ENCODE measurements around the gene IMP3. TPM values are rescaled to one million over a fixed set of nuclear protein-coding genes. Genes with fewer than 3 reads are reported as not detected.
"Not testable (repeated sequence)": the region's sequence is repeated elsewhere in the genome, so short reads cannot be mapped to it uniquely, and the experiment has no call there.

IMP3 gene
- 100 to 1,000 TPM in 2 of 4 donors, 10 to 100 TPM in 2; 37.2 to 131 (median 108) TPM for total RNA-seq

DNA sequence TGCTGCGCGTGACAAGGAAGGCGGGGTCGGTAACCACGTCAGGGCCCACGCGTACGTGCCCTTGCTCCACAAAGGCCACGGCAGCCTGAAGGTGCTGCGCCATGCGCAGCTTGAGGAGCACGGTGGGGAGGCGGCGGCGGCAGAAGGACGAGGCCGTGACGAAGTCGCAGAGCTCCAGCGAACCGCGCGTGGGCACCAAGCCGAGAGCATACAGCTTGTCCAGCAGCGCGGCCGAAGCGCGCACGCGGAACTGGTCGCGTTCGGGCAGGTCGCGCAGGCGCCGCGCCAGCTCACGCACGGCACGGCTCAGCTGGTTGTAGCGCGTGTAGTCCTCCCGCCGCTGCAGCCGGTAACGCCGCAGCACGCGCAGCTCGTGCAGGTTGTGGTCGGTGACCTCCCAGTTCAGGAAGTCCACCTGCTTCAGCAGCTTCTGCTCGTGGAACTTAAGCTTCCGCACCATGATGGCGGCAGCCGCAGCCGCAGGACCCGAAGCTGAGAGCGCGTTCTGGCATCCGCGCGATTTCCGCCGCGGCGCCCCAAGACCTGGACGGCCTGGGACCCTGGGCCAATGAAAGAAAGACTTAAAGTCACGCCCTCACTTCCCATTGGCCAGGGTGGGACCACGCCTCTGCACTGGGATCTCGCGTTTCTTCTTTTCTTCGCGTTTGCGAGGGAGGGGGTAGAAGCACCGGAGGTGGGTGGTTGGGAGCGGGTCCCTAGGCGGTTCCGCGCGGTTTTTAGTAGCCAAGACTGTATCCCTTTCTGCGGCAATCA is at the start of gene IMP3:
Gene IMP3, minus strand, starts transcription at position 516 of the 774 bp plus-strand sequence. Its CDS starts 56 bp downstream, at position 460.
- no peaks in the 10 kb centered on the region for H3K27me3 ChIP-seq
- no peaks in the 10 kb centered on the region for H3K36me3 ChIP-seq
- peak; percentile 96 for DNase-seq
- H3K27ac ChIP-seq = peak within 1 kb of the TSS; percentile 94 to 99 (median 96)
- 0% methylated on average over 52 of the region's 83 CpGs; no CpG with 5 or more reads in 1 of the 2 donors for WGBS, 2 donors (ENCODE audit: low coverage in 1 of 2)
- peaks cover 18 to 40% (median 33%) of the 10 kb centered on the region in 4 donors for H3K4me1 ChIP-seq
- H3K4me3 ChIP-seq = peak within 1 kb of the TSS; percentile 56 to 90 (median 78)
- intact Hi-C loops (cut with DNase I; ENCODE audit: low total_unique reads) = loop anchor here (5.0 kb wide), 1 partner anchor 42 kb away; no protein-coding TSS in a partner anchor
- H3K9me3 ChIP-seq = no peaks in the 10 kb centered on the region
- TF ChIP-seq POLR2A (IDR thresholded peaks at IDR 0.05) = peak; percentile 99
- peak; percentile 99 for TF ChIP-seq POLR2AphosphoS5 (IDR thresholded peaks at IDR 0.05)
- TF ChIP-seq, protein P1, sequence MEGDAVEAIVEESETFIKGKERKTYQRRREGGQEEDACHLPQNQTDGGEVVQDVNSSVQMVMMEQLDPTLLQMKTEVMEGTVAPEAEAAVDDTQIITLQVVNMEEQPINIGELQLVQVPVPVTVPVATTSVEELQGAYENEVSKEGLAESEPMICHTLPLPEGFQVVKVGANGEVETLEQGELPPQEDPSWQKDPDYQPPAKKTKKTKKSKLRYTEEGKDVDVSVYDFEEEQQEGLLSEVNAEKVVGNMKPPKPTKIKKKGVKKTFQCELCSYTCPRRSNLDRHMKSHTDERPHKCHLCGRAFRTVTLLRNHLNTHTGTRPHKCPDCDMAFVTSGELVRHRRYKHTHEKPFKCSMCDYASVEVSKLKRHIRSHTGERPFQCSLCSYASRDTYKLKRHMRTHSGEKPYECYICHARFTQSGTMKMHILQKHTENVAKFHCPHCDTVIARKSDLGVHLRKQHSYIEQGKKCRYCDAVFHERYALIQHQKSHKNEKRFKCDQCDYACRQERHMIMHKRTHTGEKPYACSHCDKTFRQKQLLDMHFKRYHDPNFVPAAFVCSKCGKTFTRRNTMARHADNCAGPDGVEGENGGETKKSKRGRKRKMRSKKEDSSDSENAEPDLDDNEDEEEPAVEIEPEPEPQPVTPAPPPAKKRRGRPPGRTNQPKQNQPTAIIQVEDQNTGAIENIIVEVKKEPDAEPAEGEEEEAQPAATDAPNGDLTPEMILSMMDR (IDR thresholded peaks at IDR 0.05) = no peak
- no peak for TF ChIP-seq EP300 (IDR thresholded peaks at IDR 0.05; ENCODE audit: low read depth)
- in situ Hi-C loops (cut with MboI; ENCODE audit: low pct_ligation_motif_present in 1 of 4, low pct_unique_long_range_greater_than_20kb in 1 of 4, low sequenced_read_pairs in 3 of 4) = loop anchor here (5.0 to 25.0 kb wide), 2 partner anchors 32 to 278 kb away; partner anchors contain the start of gene MAN2C1 (in 3 of the 4)

DNA sequence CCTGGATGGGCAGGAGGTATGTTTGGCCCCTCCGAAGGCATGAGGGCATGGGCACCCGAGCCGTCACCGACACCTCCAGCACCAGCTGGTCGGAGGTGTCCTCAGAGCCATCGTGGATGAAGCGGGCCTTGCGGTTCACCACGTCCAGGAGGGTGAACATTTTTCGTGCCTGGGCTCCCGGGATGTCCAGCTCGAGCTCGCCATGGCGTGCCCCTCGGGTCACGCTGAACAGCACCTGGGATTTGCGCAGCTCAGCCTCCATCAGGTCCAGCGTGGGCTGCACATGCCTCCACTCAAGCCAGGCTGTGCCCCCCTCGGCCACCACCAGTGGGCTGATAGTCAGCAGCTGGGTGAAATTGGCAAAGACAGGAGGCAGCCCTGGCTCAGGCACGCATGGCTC is 49.4 kb upstream of the IMP3 start:
- H3K27me3 ChIP-seq; DNase-seq; H3K36me3 ChIP-seq; H3K27ac ChIP-seq; H3K9me3 ChIP-seq; intact Hi-C loops (cut with DNase I; ENCODE audit: low total_unique reads); H3K4me3 ChIP-seq: not testable (repeated sequence)
- in situ Hi-C loops (cut with MboI; ENCODE audit: low pct_ligation_motif_present in 1 of 4, low pct_unique_long_range_greater_than_20kb in 1 of 4, low sequenced_read_pairs in 3 of 4) = loop anchor here in 1 of 4 donors (10.0 kb wide), 1 partner anchor 115 kb away; no protein-coding TSS in a partner anchor
- peaks cover 11 to 15% (median 12%) of the 10 kb centered on the region in 4 donors for H3K4me1 ChIP-seq
- WGBS, 2 donors (ENCODE audit: low coverage in 1 of 2) = 80 to 95% methylated on average over 4 to 11 of the region's 20 CpGs

DNA sequence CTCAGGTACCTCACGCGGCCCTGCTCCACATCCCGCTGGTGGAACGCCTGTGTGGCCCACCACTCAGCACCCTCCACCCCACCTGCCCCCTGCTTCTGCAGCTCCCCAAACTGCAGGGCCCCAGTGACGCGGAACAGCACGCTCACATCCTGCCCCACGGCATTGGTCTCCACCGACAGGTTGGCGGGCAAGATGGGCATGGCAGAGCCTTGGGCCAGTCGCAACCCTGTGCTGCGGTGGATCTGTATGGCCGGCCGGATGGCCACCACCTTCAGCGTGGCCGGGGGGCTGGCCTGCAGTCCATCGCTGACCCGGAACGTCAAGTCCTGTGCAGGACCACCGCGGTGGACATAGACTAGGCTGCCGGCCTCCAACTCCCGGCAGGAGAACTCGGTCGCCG is 48.8 kb upstream of the IMP3 start:
- intact Hi-C loops (cut with DNase I; ENCODE audit: low total_unique reads) = no loop called here

DNA sequence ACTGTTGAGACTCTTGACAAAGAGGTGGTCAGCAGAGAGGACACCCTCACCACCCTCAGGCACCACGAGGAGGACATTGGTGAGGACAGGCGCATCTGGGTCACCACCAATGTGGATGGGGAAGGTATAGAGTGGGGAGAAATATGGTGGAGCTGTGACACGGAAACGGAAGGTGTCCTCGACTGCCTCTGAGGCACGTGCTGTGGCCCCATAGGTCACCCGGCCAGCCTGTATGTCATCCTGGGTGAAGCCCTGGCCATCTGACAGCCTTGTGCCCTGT is 48.2 kb upstream of the IMP3 start:
- Histone ChIP-seq H3K36me3 (no peaks in the 10 kb centered on the region), H3K27me3 (no peaks in the 10 kb centered on the region), H3K9me3 (no peaks in the 10 kb centered on the region), H3K4me1 (peaks cover 1 to 10% (median 5%) of the 10 kb centered on the region in 4 donors), H3K27ac (no peak overlapping the region), H3K4me3 (no peak overlapping the region)
- TF ChIP-seq POLR2A (IDR thresholded peaks at IDR 0.05) = no peak
- no peak for TF ChIP-seq EP300 (IDR thresholded peaks at IDR 0.05; ENCODE audit: low read depth)
- TF ChIP-seq, protein P1 (IDR thresholded peaks at IDR 0.05) = no peak
- TF ChIP-seq POLR2AphosphoS5 (IDR thresholded peaks at IDR 0.05) = no peak
- WGBS, 2 donors (ENCODE audit: low coverage in 1 of 2) = 93% methylated on average over 7 of the region's 7 CpGs; no CpG with 5 or more reads in 1 of the 2 donors
- in situ Hi-C loops (cut with MboI; ENCODE audit: low pct_ligation_motif_present in 1 of 4, low pct_unique_long_range_greater_than_20kb in 1 of 4, low sequenced_read_pairs in 3 of 4) (loop anchor here in 1 of 4 donors (10.0 kb wide), 1 partner anchor 117 kb away; no protein-coding TSS in a partner anchor), intact Hi-C loops (cut with DNase I; ENCODE audit: low total_unique reads) (no loop called here)
- no peak for DNase-seq

More for the DNA sequence above, 48.8 kb upstream of the IMP3 start:
- in situ Hi-C loops (cut with MboI; ENCODE audit: low pct_ligation_motif_present in 1 of 4, low pct_unique_long_range_greater_than_20kb in 1 of 4, low sequenced_read_pairs in 3 of 4) = loop anchor here in 1 of 4 donors (10.0 kb wide), 1 partner anchor 116 kb away; no protein-coding TSS in a partner anchor
- 97% methylated on average over 15 of the region's 26 CpGs; no CpG with 5 or more reads in 1 of the 2 donors for WGBS, 2 donors (ENCODE audit: low coverage in 1 of 2)
- TF ChIP-seq, protein P1 (IDR thresholded peaks at IDR 0.05) = no peak
- TF ChIP-seq EP300 (IDR thresholded peaks at IDR 0.05; ENCODE audit: low read depth) = no peak
- TF ChIP-seq POLR2AphosphoS5 (IDR thresholded peaks at IDR 0.05) = no peak
- TF ChIP-seq POLR2A (IDR thresholded peaks at IDR 0.05) = no peak
- no peaks in the 10 kb centered on the region for H3K9me3 ChIP-seq
- no peak for DNase-seq
- H3K4me1 ChIP-seq = peaks cover 7 to 13% (median 7%) of the 10 kb centered on the region in 4 donors
- no peaks in the 10 kb centered on the region for H3K27me3 ChIP-seq
- H3K27ac ChIP-seq = no peak overlapping the region
- no peaks in the 10 kb centered on the region for H3K36me3 ChIP-seq
- H3K4me3 ChIP-seq = no peak overlapping the region

Data from transverse colon (tissue), 4 donors.